CD4-positive, alpha-beta memory T cell (primary cell): ENCODE measurements around the gene PSME3IP1. TPM values are rescaled to one million over a fixed set of nuclear protein-coding genes. Genes with fewer than 3 reads are reported as not detected.

Experiments
- CTCF ChIA-PET: fragments of 350-600 bp; sonication (Branson Sonifier 250); formaldehyde crosslinking; loops from one replicate; lab custom pipeline; 2021; ENCODE audit warnings: inconsistent platforms; ENCODE audit not compliant: partially characterized antibody; lab: Charles Lee
- POLR2A ChIA-PET: fragments of 350-600 bp; sonication (Branson Sonifier 250); formaldehyde crosslinking; loops from one replicate; lab custom pipeline; 2021; ENCODE audit not compliant: partially characterized antibody; lab: Charles Lee
- DNase-seq, 5 donors: peaks; one replicate each; pipeline versions ENCODE4 v3.0.0 to v3.0.0-alpha.2; 2020 to 2022; ENCODE audit warnings: mixed read lengths in 1 of 5
- H3K27ac ChIP-seq: one replicate; pipeline ENCODE4 v1.7.0; 2013; ENCODE audit warnings: low read depth, low read length
- H3K27me3 ChIP-seq: 2 replicates; pipeline ENCODE4 v1.7.0; 2013; ENCODE audit warnings: mild to moderate bottlenecking, low read length, moderate library complexity; ENCODE audit not compliant: insufficient read depth
- H3K36me3 ChIP-seq: 2 replicates; pipeline ENCODE4 v1.7.0; 2013; ENCODE audit warnings: mild to moderate bottlenecking, low read length, moderate library complexity; ENCODE audit not compliant: insufficient read depth
- H3K4me1 ChIP-seq: 2 replicates; pipeline ENCODE4 v1.7.0; 2013; ENCODE audit warnings: mild to moderate bottlenecking, low read length, moderate library complexity; ENCODE audit not compliant: insufficient read depth
- H3K4me3 ChIP-seq, 2 donors: one replicate each; pipeline ENCODE4 v1.7.0; 2013; ENCODE audit warnings: low read length in 2 of 2, mild to moderate bottlenecking in 1 of 2
- H3K9me3 ChIP-seq, 2 donors: one replicate each; pipeline ENCODE4 v1.7.0; 2013; ENCODE audit warnings: low read length in 2 of 2, control low read depth in 1 of 2; ENCODE audit not compliant: control insufficient read depth in 1 of 2
- H3K27ac Mint-ChIP-seq, 7 donors: one replicate each; pipeline ENCODE4 v1.8.0; 2020 to 2021; ENCODE audit warnings: mixed read lengths in 7 of 7, mild to moderate bottlenecking in 6 of 7, inconsistent platforms in 3 of 7, moderate library complexity in 3 of 7
- H3K27me3 Mint-ChIP-seq, 2 donors: one replicate each; pipeline ENCODE4 v1.8.0; 2020 to 2021; ENCODE audit warnings: mixed read lengths in 2 of 2
- H3K36me3 Mint-ChIP-seq, 2 donors: one replicate each; pipeline ENCODE4 v1.8.0; 2020 to 2021; ENCODE audit warnings: mixed read lengths in 2 of 2, inconsistent platforms in 1 of 2, mild to moderate bottlenecking in 1 of 2
- H3K4me1 Mint-ChIP-seq, 4 donors: one replicate each; pipeline ENCODE4 v1.8.0; 2020 to 2021; ENCODE audit warnings: mixed read lengths in 4 of 4, mild to moderate bottlenecking in 1 of 4
- H3K4me3 Mint-ChIP-seq, 8 donors: one replicate each; pipeline ENCODE4 v1.8.0; 2020 to 2021; ENCODE audit warnings: mixed read lengths in 8 of 8, mild to moderate bottlenecking in 7 of 8, moderate library complexity in 6 of 8, inconsistent platforms in 3 of 8
- H3K9me3 Mint-ChIP-seq, 8 donors: one replicate each; pipeline ENCODE4 v1.8.0; 2020 to 2021; ENCODE audit warnings: mixed read lengths in 8 of 8, mild to moderate bottlenecking in 5 of 8, inconsistent platforms in 3 of 8, moderate library complexity in 1 of 8
- intact Hi-C: fragments of 100-400 bp; cut with micrococcal nuclease; formaldehyde crosslinking; loops from one replicate; pipeline ENCODE4 v1.15.1; 2023
- polyA plus RNA-seq, 2 donors: library from polyadenylated mRNA; unstranded; fragments of 300-500 nt; fragmentation: Illumina TruSeq; gene quantifications; one replicate each; pipeline ENCODE4 v1.2.3, GENCODE V29; 2021
- total RNA-seq, 2 experiments: library from RNA; stranded (reverse); gene quantifications; one replicate each; pipeline ENCODE4 v1.2.3, GENCODE V29; 2021

PSME3IP1 gene
- total and polyA plus RNA-seq, 4 experiments from 2014 or later = 59.9 to 157 (median 106) TPM

- Mint-ChIP-seq H3K4me3 (peak overlapping the region in 5 of 8 donors; percentile 4 to 46 (median 11)), H3K27me3 (no peaks in the 10 kb centered on the region), H3K36me3 (no peaks in the 10 kb centered on the region), H3K27ac (peak overlapping the region; percentile 37 to 91 (median 74)), H3K4me1 (peaks cover 50 to 90% (median 73%) of the 10 kb centered on the region in 4 donors), H3K9me3 (peaks cover 0 to 1% (median 0%) of the 10 kb centered on the region in 8 donors)
- Histone ChIP-seq H3K4me1 (peaks cover 82% of the 10 kb centered on the region), H3K4me3 (no peak overlapping the region), H3K9me3 (no peaks in the 10 kb centered on the region), H3K27me3 (no peaks in the 10 kb centered on the region), H3K27ac (no peak overlapping the region), H3K36me3 (no peaks in the 10 kb centered on the region)
- ChIA-PET CTCF (interaction anchor here (1.9 to 3.1 kb wide), 2 partner anchors 33 to 44 kb away, joined by 4 to 17 read pairs; no protein-coding TSS in a partner anchor), POLR2A (interaction anchor here (1.2 to 2.0 kb wide), 4 partner anchors 11 to 44 kb away, joined by 3 to 7 read pairs (median 4); no protein-coding TSS in a partner anchor)
- no peak for DNase-seq
- intact Hi-C loops = loop anchor here (5.0 kb wide), 1 partner anchor 40 kb away; no protein-coding TSS in a partner anchor
These were observed 58.6 kb downstream of the PSME3IP1 start for GRCh38 chr16:57127037-57127763.

- CTCF ChIA-PET = interaction anchor here (1.2 to 3.1 kb wide), 3 partner anchors 33 to 43 kb away, joined by 3 to 17 read pairs (median 4); no protein-coding TSS in a partner anchor
- Histone ChIP-seq H3K36me3 (no peaks in the 10 kb centered on the region), H3K4me1 (peaks cover 74% of the 10 kb centered on the region), H3K9me3 (no peaks in the 10 kb centered on the region), H3K27ac (no peak overlapping the region), H3K4me3 (no peak overlapping the region), H3K27me3 (no peaks in the 10 kb centered on the region)
- no peak for DNase-seq
- no peaks in the 10 kb centered on the region for H3K36me3 Mint-ChIP-seq
- POLR2A ChIA-PET = interaction anchor here (0.6 to 2.0 kb wide), 4 partner anchors 14 to 43 kb away, joined by 3 to 7 read pairs (median 4); no protein-coding TSS in a partner anchor
- H3K4me3 Mint-ChIP-seq = peak overlapping the region in 2 of 8 donors; percentile 8 to 36
- H3K9me3 Mint-ChIP-seq = peaks cover 0 to 1% (median 0%) of the 10 kb centered on the region in 8 donors
- H3K27me3 Mint-ChIP-seq = no peaks in the 10 kb centered on the region
- peaks cover 50 to 82% (median 66%) of the 10 kb centered on the region in 4 donors for H3K4me1 Mint-ChIP-seq
- intact Hi-C loops = loop anchor here (5.0 kb wide), 1 partner anchor 41 kb away; no protein-coding TSS in a partner anchor
- peak overlapping the region in 5 of 7 donors; percentile 57 to 85 (median 73) for H3K27ac Mint-ChIP-seq
These were observed 59.4 kb downstream of the PSME3IP1 start for GRCh38 chr16:57126411-57126810.

- no peaks in the 10 kb centered on the region for H3K27me3 ChIP-seq
- intact Hi-C loops = loop anchor here (5.0 kb wide), 1 partner anchor 41 kb away; no protein-coding TSS in a partner anchor
- H3K4me3 ChIP-seq = no peak overlapping the region
- H3K9me3 Mint-ChIP-seq = peaks cover 0 to 1% (median 0%) of the 10 kb centered on the region in 8 donors
- ChIA-PET POLR2A (interaction anchor here (1.2 kb wide), 1 partner anchor 43 kb away, joined by 3 read pairs; no protein-coding TSS in a partner anchor), CTCF (interaction anchor here (1.2 to 3.1 kb wide), 3 partner anchors 32 to 43 kb away, joined by 3 to 17 read pairs (median 4); no protein-coding TSS in a partner anchor)
- no peaks in the 10 kb centered on the region for H3K36me3 ChIP-seq
- H3K4me1 Mint-ChIP-seq = peaks cover 50 to 78% (median 64%) of the 10 kb centered on the region in 4 donors
- H3K27me3 Mint-ChIP-seq = no peaks in the 10 kb centered on the region
- H3K36me3 Mint-ChIP-seq = no peaks in the 10 kb centered on the region
- peak overlapping the region in 2 of 7 donors; percentile 22 to 73 for H3K27ac Mint-ChIP-seq
- H3K9me3 ChIP-seq = no peaks in the 10 kb centered on the region
- H3K27ac ChIP-seq = no peak overlapping the region
- H3K4me1 ChIP-seq = peaks cover 70% of the 10 kb centered on the region
- H3K4me3 Mint-ChIP-seq = peak overlapping the region in 3 of 8 donors; percentile 7 to 22 (median 20)
- no peak for DNase-seq
These were observed 59.9 kb downstream of the PSME3IP1 start for GRCh38 chr16:57125969-57126368.

GRCh38 chr16:57125376-57125775 is 60.5 kb downstream of the PSME3IP1 start:
- Histone ChIP-seq H3K36me3 (no peaks in the 10 kb centered on the region), H3K27me3 (no peaks in the 10 kb centered on the region), H3K4me3 (no peak overlapping the region), H3K27ac (no peak overlapping the region), H3K4me1 (peaks cover 64% of the 10 kb centered on the region), H3K9me3 (no peaks in the 10 kb centered on the region)
- Mint-ChIP-seq H3K9me3 (peaks cover 0 to 1% (median 0%) of the 10 kb centered on the region in 8 donors), H3K4me1 (peaks cover 47 to 72% (median 59%) of the 10 kb centered on the region in 4 donors), H3K4me3 (peak overlapping the region in 2 of 8 donors; percentile 17 to 22), H3K36me3 (no peaks in the 10 kb centered on the region), H3K27ac (peak overlapping the region in 2 of 7 donors; percentile 34 to 56), H3K27me3 (no peaks in the 10 kb centered on the region)
- CTCF ChIA-PET = interaction anchor here (1.9 kb wide), 1 partner anchor 32 kb away, joined by 4 read pairs; no protein-coding TSS in a partner anchor
- intact Hi-C loops = loop anchor here (5.0 kb wide), 1 partner anchor 42 kb away; no protein-coding TSS in a partner anchor
- no peak for DNase-seq
- POLR2A ChIA-PET = no interaction called here

GRCh38 chr16:57123974-57124674 is 61.7 kb downstream of the PSME3IP1 start:
- peak overlapping the region in 4 of 8 donors; percentile 10 to 73 (median 35) for H3K4me3 Mint-ChIP-seq
- peaks cover 55% of the 10 kb centered on the region for H3K4me1 ChIP-seq
- ChIA-PET CTCF (interaction anchor here (0.9 to 1.2 kb wide), 3 partner anchors 18 to 71 kb away, joined by 3 read pairs; partner anchors contain the start of gene CPNE2), POLR2A (interaction anchor here (1.0 kb wide), 1 partner anchor 18 kb away, joined by 3 read pairs; no protein-coding TSS in a partner anchor)
- H3K9me3 Mint-ChIP-seq = peaks cover 0 to 1% (median 0%) of the 10 kb centered on the region in 8 donors
- H3K27ac Mint-ChIP-seq = peak overlapping the region; percentile 15 to 93 (median 86)
- no peaks in the 10 kb centered on the region for H3K36me3 Mint-ChIP-seq
- no peaks in the 10 kb centered on the region for H3K36me3 ChIP-seq
- no peak overlapping the region for H3K27ac ChIP-seq
- H3K27me3 Mint-ChIP-seq = no peaks in the 10 kb centered on the region
- H3K4me1 Mint-ChIP-seq = peaks cover 40 to 60% (median 50%) of the 10 kb centered on the region in 4 donors
- no peak overlapping the region for H3K4me3 ChIP-seq
- intact Hi-C loops = no loop called here
- H3K27me3 ChIP-seq = no peaks in the 10 kb centered on the region
- DNase-seq = no peak
- no peaks in the 10 kb centered on the region for H3K9me3 ChIP-seq

- H3K4me3 Mint-ChIP-seq = peak overlapping the region in 3 of 8 donors; percentile 5 to 44 (median 10)
- peaks cover 0 to 1% (median 0%) of the 10 kb centered on the region in 8 donors for H3K9me3 Mint-ChIP-seq
- ChIA-PET CTCF (interaction anchor here (0.9 to 1.2 kb wide), 3 partner anchors 19 to 71 kb away, joined by 3 read pairs; partner anchors contain the start of gene CPNE2), POLR2A (interaction anchor here (1.0 kb wide), 1 partner anchor 19 kb away, joined by 3 read pairs; no protein-coding TSS in a partner anchor)
- H3K4me3 ChIP-seq = no peak overlapping the region
- DNase-seq = no peak
- no peaks in the 10 kb centered on the region for H3K27me3 ChIP-seq
- H3K27ac ChIP-seq = no peak overlapping the region
- peaks cover 33 to 53% (median 43%) of the 10 kb centered on the region in 4 donors for H3K4me1 Mint-ChIP-seq
- intact Hi-C loops = no loop called here
- H3K36me3 ChIP-seq = no peaks in the 10 kb centered on the region
- H3K9me3 ChIP-seq = no peaks in the 10 kb centered on the region
- peaks cover 47% of the 10 kb centered on the region for H3K4me1 ChIP-seq
- H3K27ac Mint-ChIP-seq = peak overlapping the region; percentile 17 to 93 (median 77)
- H3K27me3 Mint-ChIP-seq = no peaks in the 10 kb centered on the region
- no peaks in the 10 kb centered on the region for H3K36me3 Mint-ChIP-seq
These were observed 62.4 kb downstream of the PSME3IP1 start for GRCh38 chr16:57123216-57123973.
